ENCODE measurements around the gene GPR65.

DNA sequence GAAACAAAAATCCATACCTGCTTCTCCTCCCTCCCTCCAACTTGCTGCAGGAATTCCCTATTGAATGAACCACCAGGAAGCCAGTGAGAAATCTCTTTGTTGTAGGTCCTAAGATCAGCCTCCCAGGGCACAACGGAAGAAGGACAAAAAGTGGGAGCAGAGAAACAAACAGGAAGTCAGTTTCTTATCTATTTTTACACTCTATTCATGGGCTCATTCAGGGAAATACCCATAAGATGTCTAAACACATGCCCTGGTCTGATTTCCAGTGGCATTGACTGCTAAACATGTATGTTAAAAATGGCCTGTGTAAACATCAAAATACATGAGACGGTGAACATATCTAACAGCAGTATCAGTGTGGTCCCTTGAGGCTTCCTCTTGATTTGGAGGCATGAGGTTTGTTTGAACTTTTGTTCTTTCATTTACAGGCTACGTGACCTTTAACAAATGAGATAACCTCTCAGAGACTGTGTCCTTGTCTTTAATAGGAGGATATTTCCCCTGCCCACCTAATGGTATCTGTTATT, 18.8 kb downstream of the GPR65 start:
- TF ChIP-seq, protein P1, sequence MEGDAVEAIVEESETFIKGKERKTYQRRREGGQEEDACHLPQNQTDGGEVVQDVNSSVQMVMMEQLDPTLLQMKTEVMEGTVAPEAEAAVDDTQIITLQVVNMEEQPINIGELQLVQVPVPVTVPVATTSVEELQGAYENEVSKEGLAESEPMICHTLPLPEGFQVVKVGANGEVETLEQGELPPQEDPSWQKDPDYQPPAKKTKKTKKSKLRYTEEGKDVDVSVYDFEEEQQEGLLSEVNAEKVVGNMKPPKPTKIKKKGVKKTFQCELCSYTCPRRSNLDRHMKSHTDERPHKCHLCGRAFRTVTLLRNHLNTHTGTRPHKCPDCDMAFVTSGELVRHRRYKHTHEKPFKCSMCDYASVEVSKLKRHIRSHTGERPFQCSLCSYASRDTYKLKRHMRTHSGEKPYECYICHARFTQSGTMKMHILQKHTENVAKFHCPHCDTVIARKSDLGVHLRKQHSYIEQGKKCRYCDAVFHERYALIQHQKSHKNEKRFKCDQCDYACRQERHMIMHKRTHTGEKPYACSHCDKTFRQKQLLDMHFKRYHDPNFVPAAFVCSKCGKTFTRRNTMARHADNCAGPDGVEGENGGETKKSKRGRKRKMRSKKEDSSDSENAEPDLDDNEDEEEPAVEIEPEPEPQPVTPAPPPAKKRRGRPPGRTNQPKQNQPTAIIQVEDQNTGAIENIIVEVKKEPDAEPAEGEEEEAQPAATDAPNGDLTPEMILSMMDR (IDR thresholded peaks at IDR 0.05) = no peak
- no peak for TF ChIP-seq POLR2A (IDR thresholded peaks at IDR 0.05)

Measured in thyroid gland (tissue), 4 donors.